HCT116 (cell line): ENCODE results near the gene WIF1. TPM values are rescaled to one million over a fixed set of nuclear protein-coding genes. Genes with fewer than 3 reads are reported as not detected.

Source experiments
- ATAC-seq: fragments of 200-7000 bp; cut with Tn5 transposase; 2 replicates; pipeline ENCODE4 v1.9.1; 2020; ENCODE audit warnings: mild to moderate bottlenecking, moderate library complexity
- BruUV-seq: library from RNA; stranded (reverse); fragments of 400-500 nt; replicated peaks from 2 replicates; lab custom pipeline; 2021; lab: Mats Ljungman, UMichigan
- CTCF ChIA-PET: fragments of 300-600 bp; sonication (Branson Sonifier 250); formaldehyde crosslinking; loops from one replicate; lab custom pipeline; 2021; ENCODE audit warnings: antibody characterized with exemption; lab: Charles Lee
- POLR2A ChIA-PET: fragments of 300-600, 350-600 bp; sonication (Branson Sonifier 250); formaldehyde crosslinking; loops from one replicate; lab custom pipeline; 2021; ENCODE audit warnings: antibody characterized with exemption; lab: Charles Lee
- RAD21 ChIA-PET, 2 experiments: fragments of 300-600 bp; sonication (Branson Sonifier 250); formaldehyde crosslinking; loops; one replicate each; lab custom pipeline; 2023; ENCODE audit warnings: low total read pairs in 2 of 2; ENCODE audit not compliant: uncharacterized antibody in 2 of 2, unreplicated experiment in 2 of 2, low non-redundant PET in 1 of 2; lab: Charles Lee
- DNase-seq: peaks from one replicate; pipeline ENCODE4 v3.0.0-alpha.2; 2010; ENCODE audit warnings: low read depth, low spot score
- H2AFZ ChIP-seq: fragments of 200-600 bp; shearing (Covaris generic), sonication (generic); 2 replicates; pipeline ENCODE4 v1.6.1; 2017; ENCODE audit warnings: low read depth, mixed run types, mixed read lengths, antibody characterized with exemption, low read length; ENCODE audit not compliant: poor library complexity, severe bottlenecking
- H3K27ac ChIP-seq: 2 replicates; pipeline ENCODE4 v1.5.1; 2012; ENCODE audit warnings: low read depth, low read length
- H3K27me3 ChIP-seq: fragments of 200-600 bp; sonication (generic); 2 replicates; pipeline ENCODE4 v1.6.1; 2016; ENCODE audit warnings: mixed run types, low read length, mixed read lengths; ENCODE audit not compliant: insufficient read depth
- H3K36me3 ChIP-seq, 2 experiments: fragments of 200-500 bp in 1 of 2; fragments of 200-600 bp in 1 of 2; sonication (Bioruptor generic) in 1 of 2; sonication (generic) in 1 of 2; 2 replicates each; pipeline versions ENCODE4 v1.5.1 to v1.6.1; 2014 to 2016; ENCODE audit warnings: low read length in 2 of 2, inconsistent platforms in 1 of 2, mixed read lengths in 1 of 2, mixed run types in 1 of 2; ENCODE audit not compliant: insufficient read depth in 2 of 2, control insufficient read depth in 1 of 2
- H3K4me1 ChIP-seq, 2 experiments: fragments of 200-600 bp in 1 of 2; sonication (generic) in 1 of 2; 2 replicates each; pipeline versions ENCODE4 v1.5.1 to v1.6.1; 2012 to 2017; ENCODE audit warnings: low read length in 2 of 2, inconsistent platforms in 1 of 2, mild to moderate bottlenecking in 1 of 2, mixed read lengths in 1 of 2, mixed run types in 1 of 2, moderate library complexity in 1 of 2; ENCODE audit not compliant: insufficient read depth in 2 of 2, control insufficient read depth in 1 of 2
- H3K4me2 ChIP-seq: fragments of 200-600 bp; sonication (generic); 2 replicates; pipeline ENCODE4 v1.6.1; 2017; ENCODE audit warnings: mixed run types, low read length, mixed read lengths
- H3K4me3 ChIP-seq, 2 experiments: fragments of 200-600 bp in 1 of 2; sonication (generic) in 1 of 2; replicated peaks in 1 of 2; 2 replicates each; pipeline ENCODE4 v1.5.1; 2011 to 2016; ENCODE audit warnings: low read length in 2 of 2, control low read depth in 1 of 2, low read depth in 1 of 2, mild to moderate bottlenecking in 1 of 2, mixed read lengths in 1 of 2, mixed run types in 1 of 2
- H3K79me2 ChIP-seq: fragments of 200-600 bp; sonication (generic); 2 replicates; pipeline ENCODE4 v1.6.1; 2017; ENCODE audit warnings: mild to moderate bottlenecking, mixed run types, low read length, moderate library complexity, mixed read lengths; ENCODE audit not compliant: insufficient read depth
- H3K9ac ChIP-seq: fragments of 200-600 bp; sonication (generic); 2 replicates; pipeline ENCODE4 v1.6.1; 2016; ENCODE audit warnings: low read length, mixed read lengths
- H3K9me2 ChIP-seq: fragments of 200-600 bp; sonication (generic), shearing (Covaris generic); 2 replicates; pipeline ENCODE4 v1.6.1; 2017; ENCODE audit warnings: mixed run types, mild to moderate bottlenecking, moderate library complexity; ENCODE audit not compliant: insufficient read depth
- H3K9me3 ChIP-seq, 2 experiments: fragments of 200-500 bp in 1 of 2; fragments of 200-600 bp in 1 of 2; sonication (Bioruptor generic) in 1 of 2; sonication (generic) in 1 of 2; 2 replicates each; pipeline ENCODE4 v1.6.1; 2014 to 2017; ENCODE audit warnings: low read length in 2 of 2, mixed read lengths in 2 of 2, inconsistent platforms in 1 of 2, low read depth in 1 of 2, mild to moderate bottlenecking in 1 of 2, mixed run types in 1 of 2, moderate library complexity in 1 of 2; ENCODE audit not compliant: control insufficient read depth in 1 of 2, insufficient read depth in 1 of 2
- H4K20me1 ChIP-seq: fragments of 200-600 bp; sonication (generic), shearing (Covaris generic); 2 replicates; pipeline ENCODE4 v1.6.1; 2017; ENCODE audit warnings: mixed run types, mild to moderate bottlenecking, moderate library complexity; ENCODE audit not compliant: insufficient read depth
- ZBTB33 ChIP-seq: IDR thresholded peaks from 2 replicates; pipeline ENCODE4 v1.6.1; 2011; ENCODE audit warnings: mild to moderate bottlenecking, low read length, moderate library complexity; ENCODE audit not compliant: insufficient replicate concordance; ENCODE audit errors: extremely low read depth
- intact Hi-C: fragments of 100-400 bp; cut with micrococcal nuclease; formaldehyde crosslinking; loops from 2 replicates; pipeline ENCODE4 v1.10.0; 2022
- total RNA-seq: library from RNA; stranded (reverse); gene quantifications from one replicate; pipeline ENCODE4 v1.2.1, GENCODE V29; 2021; ENCODE audit not compliant: unreplicated experiment
- TF ChIP-seq, protein P1 (sequence below): IDR thresholded peaks from 2 replicates; pipeline ENCODE4 v1.6.1; 2012; ENCODE audit warnings: low read depth

Gene WIF1
- total RNA-seq, 1 experiment from 2014 or later = not detected

DNA sequence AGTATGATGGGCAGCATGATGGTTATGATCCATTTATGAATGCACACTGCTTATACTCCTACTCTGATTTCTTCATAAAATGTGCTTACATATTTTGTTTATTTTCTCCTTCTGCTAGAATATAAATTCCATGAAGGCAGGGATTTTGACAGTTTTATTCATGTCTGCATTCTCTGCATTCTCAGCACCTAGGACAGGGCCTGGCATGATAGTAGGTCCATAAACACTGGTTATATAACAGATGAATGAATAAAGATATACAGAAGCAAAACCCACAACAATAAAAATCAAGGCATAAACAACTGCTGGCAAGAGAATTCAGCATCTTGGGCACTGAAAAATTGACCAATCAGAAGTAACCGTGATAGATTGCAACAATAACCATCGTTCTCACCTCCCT, 115.4 kb downstream of the WIF1 start:
- intact Hi-C loops = no loop called here

More for the DNA sequence above, 115.4 kb downstream of the WIF1 start:
- H3K9me2 ChIP-seq = no peaks in the 10 kb centered on the region
- no peak for TF ChIP-seq ZBTB33
- TF ChIP-seq, protein P1, sequence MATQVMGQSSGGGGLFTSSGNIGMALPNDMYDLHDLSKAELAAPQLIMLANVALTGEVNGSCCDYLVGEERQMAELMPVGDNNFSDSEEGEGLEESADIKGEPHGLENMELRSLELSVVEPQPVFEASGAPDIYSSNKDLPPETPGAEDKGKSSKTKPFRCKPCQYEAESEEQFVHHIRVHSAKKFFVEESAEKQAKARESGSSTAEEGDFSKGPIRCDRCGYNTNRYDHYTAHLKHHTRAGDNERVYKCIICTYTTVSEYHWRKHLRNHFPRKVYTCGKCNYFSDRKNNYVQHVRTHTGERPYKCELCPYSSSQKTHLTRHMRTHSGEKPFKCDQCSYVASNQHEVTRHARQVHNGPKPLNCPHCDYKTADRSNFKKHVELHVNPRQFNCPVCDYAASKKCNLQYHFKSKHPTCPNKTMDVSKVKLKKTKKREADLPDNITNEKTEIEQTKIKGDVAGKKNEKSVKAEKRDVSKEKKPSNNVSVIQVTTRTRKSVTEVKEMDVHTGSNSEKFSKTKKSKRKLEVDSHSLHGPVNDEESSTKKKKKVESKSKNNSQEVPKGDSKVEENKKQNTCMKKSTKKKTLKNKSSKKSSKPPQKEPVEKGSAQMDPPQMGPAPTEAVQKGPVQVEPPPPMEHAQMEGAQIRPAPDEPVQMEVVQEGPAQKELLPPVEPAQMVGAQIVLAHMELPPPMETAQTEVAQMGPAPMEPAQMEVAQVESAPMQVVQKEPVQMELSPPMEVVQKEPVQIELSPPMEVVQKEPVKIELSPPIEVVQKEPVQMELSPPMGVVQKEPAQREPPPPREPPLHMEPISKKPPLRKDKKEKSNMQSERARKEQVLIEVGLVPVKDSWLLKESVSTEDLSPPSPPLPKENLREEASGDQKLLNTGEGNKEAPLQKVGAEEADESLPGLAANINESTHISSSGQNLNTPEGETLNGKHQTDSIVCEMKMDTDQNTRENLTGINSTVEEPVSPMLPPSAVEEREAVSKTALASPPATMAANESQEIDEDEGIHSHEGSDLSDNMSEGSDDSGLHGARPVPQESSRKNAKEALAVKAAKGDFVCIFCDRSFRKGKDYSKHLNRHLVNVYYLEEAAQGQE = peak; percentile 29
- H3K27ac ChIP-seq = no peak overlapping the region
- H3K79me2 ChIP-seq = no peaks in the 10 kb centered on the region
- ChIA-PET CTCF (no interaction called here), RAD21 (no interaction called here), POLR2A (no interaction called here)
- H2AFZ ChIP-seq = no peak overlapping the region
- no TSS peak for BruUV-seq
- no peak overlapping the region for H3K4me2 ChIP-seq
- DNase-seq = no peak
- no peak overlapping the region for H3K4me3 ChIP-seq
- no peak overlapping the region for H3K9ac ChIP-seq
- H3K36me3 ChIP-seq = no peaks in the 10 kb centered on the region
- H3K9me3 ChIP-seq = no peaks in the 10 kb centered on the region
- no peaks in the 10 kb centered on the region for H4K20me1 ChIP-seq
- no peak for ATAC-seq
- no peaks in the 10 kb centered on the region for H3K4me1 ChIP-seq
- H3K27me3 ChIP-seq = peaks cover 33% of the 10 kb centered on the region; the same call in 1 of the 2 replicates
